HG02938 (cell line): ENCODE results near the gene DCAF16.

ENCODE experiments used
- ATAC-seq: cut with Tn5 transposase; IDR thresholded peaks from one replicate; pipeline ENCODE4 v1.9.1; 2021; ENCODE audit warnings: mild to moderate bottlenecking, moderate library complexity; ENCODE audit not compliant: unreplicated experiment

The DCAF16 gene

DNA sequence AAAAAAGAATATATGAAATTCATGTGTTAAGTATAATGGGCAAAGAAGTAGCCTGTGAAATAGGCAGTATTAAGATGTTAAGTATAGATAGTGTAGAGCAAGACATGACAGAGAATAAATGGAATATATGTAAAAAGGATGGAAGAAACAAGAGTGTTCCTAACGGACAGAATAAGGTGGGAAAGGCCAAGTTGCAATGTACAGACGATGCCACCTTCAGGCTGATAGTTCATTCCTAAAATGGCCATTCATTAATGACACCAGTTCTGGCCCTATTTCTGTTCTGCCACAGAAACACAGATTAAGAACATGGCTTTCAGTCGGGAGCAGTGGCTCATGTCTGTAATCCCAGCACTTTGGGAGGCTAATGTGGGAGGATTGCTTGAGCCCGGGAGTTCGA is 24.7 kb downstream of the DCAF16 start:
- no peak for ATAC-seq

DNA sequence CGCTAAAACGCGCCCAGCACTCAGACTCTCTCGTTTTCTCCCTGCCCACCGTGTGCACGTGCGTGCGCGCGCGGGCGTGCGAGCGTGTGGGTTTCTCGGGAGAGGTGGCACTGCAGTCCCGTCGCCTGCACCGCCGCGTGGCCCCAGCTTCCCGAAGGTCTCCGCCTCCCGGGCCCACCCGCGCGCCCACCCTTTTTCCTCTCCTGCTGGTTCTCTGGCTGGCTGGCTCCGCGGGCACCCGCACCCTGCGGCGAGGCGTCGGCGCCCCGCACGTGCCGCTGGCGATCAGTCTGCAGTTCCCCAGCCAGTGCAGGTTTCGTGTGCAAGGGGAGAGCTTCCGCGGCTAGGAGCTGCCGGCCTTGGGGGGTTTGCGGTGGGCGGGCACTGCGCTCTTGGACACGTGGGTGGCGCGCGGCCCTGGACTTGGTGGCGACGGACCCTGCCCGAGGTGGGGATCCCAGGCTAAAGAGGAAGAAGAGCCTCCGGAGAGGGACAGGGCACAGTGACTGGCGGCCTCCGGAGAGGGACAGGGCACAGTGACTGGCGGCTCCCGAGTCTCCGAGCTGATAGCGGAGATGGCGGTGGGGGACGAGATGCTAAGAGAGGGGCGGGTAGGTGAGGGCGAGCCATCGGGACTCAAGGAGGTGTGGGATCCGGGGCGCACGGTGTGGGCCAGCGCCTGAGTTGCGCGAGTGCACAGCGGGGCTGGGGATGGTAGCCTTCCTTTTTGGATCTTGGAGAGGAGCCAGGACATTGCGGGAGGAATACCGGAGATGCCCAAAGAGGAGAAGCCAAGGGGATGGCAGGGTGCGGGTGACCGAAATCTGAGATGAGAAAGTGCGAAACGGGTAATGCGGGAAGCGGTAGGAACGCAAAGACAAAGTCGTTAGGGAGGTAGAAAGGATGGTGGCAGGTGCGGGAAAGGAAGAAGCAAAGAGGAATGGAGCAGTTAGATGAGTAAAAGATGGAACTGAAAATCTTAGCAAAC is 29.0 kb downstream of the DCAF16 start, which contains the start of gene FAM184B:
TSS of gene FAM184B (minus strand) at position 322 of the 988 bp plus-strand sequence. CDS start 322 bp downstream, outside the sequence.
- ATAC-seq: no peak

DNA sequence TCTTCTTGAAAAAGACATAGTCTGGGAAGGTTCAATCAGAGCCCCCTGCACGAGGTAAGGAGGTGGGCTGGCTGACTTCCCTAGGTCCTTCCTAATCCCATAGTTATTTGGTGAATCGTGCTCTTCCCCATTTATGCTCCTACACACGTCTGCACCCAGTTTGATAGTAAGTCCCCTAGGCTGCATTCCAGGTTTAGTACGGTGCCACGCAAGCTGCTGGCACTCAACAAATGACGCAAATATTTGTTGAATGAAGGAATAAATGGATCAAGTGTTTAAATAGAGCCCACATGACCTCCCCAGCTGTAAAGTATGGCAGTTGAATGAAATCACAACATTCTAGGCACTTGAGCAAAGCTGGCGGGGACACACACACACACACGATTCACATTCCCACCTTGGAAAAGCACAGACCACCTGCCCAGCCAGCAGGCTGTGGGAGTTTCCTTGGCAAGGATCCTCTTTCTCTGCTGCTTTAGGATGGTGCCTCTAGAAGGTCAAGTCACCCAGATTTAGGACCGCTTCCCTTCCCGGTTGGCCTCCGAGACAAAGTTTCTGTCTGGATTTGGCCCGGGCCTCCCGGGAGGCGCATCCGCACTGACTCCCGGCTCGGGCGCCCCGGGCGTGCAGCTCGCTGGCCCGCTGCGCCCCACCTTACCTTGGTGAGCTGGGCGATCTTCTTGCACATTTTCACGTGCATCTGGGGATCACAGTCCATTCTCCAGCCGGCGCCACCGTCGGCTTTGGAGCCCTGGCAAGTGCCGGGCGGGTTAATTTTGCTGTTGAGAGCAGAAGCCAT is 29.9 kb downstream of the DCAF16 start:
- ATAC-seq: no peak

DNA sequence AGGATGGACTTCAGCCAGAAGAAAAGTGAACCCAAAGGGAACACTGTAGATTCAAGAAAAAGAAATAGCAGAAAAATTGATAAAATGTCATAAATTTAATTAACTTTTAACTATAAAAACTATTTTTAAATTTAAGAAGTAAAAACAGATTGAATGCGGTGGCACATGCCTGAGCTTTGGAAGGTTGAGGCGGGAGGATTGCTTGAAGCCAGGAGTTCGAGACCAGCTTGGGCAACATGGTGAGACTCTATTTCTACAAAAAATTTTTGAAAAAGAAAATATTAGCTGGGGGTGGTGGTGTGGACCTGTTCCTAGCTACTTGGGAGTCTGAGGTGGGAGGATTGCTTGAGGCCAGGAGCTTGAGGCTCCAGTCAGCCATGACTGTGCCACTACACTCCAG is 32.1 kb downstream of the DCAF16 start:
- no peak for ATAC-seq

DNA sequence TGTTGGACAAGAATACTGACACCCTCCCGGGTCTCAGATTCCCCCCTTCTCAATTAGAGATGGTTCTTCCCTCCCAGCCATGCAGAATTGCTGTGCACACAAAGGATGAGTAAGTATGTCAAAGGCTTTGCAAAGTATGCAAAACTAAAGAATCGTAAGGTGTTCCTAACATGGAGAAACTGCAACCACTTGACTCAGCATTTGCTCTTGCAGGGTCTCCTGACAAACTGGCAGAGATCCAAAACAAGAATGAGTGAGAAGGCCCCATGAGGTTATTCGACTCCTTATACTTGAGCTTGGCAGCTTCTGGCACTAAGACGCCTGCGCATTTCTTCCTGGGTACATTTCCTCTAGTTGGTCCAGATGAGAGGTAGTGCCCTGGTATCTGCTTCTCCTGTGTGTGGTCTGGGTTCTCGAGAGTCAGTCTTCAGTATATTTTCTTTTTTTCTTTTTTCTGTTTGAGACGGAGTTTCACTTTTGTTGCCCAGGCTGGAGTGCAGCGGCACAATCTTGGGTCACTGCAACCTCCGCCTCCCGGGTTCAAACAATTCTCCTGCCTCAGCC is 37.3 kb downstream of the DCAF16 start:
- ATAC-seq: no peak

DNA sequence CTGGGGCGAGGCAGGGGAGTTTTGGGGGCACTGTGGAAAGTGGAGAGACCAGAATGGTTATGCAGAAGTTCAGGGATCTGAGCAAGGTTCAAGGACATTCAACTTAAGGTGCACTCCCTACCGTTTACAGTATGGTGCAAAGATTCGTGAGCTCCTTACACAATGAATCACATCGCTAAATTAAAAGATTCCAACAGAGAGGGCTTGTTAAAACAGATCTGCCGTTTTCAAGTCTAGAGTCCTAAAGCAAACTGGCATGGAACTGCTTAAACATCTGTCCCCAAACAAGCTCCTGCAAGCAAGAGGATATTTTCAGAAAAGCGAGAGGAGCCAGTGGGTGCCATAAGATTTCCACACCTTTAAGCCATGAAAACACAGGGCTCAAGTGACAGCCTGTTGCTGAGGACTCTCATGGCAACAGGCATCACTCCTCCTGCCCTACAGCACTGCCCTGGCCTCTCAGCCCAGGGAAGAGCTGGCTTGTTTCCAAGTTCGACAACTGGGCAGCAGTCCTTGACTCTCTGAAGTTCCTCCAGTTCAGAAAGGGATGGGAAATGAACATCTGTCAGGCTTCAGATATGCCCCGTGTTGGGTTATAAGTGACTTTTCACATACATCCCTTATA is 39.2 kb downstream of the DCAF16 start:
- no peak for ATAC-seq

DNA sequence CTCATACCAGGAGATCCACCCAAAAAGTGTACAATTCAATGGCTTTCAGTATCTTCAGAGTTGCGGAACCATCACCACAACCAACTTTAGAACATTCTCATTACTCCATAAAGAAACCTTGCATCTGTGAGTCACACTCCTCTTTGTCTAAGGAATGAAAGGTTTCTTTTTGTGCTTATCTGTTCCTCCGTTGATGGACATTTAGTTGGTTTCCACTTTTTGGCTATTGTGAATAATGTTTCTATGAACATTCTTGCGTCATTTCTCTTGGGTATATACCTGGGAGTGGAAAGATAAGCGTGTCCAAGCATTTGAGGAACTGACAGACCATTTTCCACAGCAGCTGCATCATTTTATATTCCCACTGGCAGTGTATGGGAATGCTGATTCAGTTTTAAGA is 39.7 kb downstream of the DCAF16 start:
- ATAC-seq: no peak

DNA sequence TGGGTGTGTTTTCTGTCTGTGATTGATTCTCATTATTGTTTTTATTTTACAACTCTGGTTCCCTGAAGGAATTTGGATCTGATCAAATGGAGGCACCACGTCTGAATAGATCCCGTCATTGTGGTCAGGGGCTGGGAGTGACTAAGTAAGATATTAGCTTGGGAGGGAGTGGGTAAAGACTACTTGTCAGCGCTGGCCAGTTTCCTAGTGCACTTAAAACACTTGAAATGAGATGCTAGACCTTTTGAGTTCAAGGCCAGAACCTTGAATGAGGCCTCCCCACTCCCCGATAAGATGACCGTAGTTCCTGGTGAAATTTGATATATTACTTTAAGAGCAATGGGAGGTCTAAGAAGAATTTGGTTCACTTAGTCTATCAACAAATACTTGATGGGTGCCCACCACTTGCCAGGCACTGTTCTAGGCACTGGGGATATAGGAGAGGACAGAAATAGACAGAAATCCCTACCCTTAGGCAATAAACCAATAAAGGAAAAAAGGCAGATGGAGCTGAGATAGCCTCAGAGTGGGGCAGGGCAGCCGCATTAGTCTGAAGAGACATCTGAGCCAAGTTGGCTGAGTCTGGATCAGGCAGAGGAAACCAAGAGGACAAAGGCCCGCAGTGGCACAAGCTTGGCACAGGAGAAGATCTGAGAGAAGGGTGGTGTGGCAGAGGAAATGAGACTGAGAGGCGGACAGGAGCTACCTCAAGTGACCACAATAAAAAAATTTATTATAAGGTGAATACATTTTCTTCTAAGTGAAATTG is 41.0 kb downstream of the DCAF16 start:
- no peak for ATAC-seq

DNA sequence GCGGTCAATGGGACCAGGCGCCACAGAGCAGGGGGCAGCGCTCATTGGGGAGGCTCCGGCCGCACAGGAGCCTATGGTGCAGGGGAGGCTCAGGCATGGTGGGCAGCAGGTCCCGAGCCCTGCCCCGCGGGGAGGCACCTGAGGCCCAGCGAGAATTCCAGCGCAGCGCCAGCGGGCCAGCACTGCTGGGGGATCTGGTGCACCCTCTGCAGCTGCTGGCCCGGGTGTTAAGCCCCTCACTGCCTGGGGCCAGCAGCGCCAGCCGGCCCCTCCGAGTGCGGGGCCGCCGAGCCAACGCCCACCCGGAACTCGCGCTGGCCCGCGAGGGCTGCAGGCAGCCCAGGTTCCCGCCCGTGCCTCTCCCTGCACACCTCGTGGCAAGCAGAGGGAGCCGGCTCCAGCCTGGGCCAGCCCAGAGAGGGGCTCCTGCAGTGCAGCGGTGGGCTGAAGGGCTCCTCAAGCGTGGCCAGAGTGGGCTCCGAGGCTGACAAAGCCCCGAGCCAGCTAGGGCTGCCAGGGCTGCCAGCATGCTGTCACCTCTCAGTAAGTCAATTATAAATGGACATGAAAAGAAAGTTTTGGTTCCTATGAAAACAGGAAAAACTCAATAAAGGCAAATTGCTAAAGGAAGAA is 43.6 kb downstream of the DCAF16 start:
- ATAC-seq: no peak

DNA sequence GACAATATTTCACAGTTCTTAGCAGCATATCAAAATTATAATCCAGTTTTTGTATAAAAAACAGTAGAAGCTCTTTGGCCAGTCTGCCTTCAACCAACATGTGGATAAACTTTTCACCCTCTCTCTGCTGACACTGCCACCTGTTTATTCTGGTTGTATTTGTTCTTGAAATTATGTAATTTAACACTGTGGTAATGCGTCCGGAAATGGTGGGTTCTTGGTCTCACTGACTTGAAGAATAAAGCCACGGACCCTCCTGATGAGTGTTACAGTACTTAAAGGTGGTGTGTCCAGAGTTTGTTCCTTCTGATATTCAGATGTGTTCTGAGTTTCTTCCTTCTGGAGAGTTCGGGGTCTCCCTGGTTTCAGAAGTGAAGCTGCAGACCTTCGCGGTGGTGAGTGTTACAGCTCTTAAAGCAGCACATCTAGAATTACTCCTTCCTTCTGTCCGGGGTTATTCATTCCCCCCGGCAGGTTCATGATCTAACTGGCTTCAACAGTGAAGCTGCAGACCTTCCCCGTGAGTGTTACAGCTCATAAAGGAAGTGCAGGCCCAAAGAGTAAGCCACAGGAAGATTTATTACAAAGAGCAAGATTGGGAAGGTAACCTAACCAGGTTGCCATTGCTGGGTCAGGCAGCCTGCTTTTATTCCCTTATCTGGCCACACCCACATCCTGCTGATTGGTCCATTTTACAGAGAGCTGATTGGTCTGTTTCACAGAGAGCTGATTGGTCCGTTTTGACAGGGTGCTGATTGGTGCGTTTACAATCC is 44.9 kb downstream of the DCAF16 start:
- no peak for ATAC-seq

DNA sequence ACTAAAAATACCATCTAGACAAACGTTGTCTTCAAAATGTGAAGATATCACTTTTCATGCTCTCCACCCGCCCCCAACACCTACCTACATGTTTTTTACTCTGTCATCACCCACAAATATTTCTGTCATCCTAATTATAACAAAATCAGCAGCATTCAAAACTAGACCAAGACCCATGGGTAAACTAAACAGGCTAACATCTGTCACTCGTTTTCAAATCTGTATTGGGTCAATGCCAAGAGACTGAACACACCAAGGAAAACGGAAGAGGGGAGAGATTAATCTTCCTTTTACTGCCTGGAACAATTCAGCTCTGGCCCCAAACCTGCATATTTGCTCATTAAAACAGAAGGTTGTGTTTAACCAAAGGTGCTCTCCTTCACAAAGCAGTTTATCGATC is 46.6 kb downstream of the DCAF16 start:
- ATAC-seq: no peak

DNA sequence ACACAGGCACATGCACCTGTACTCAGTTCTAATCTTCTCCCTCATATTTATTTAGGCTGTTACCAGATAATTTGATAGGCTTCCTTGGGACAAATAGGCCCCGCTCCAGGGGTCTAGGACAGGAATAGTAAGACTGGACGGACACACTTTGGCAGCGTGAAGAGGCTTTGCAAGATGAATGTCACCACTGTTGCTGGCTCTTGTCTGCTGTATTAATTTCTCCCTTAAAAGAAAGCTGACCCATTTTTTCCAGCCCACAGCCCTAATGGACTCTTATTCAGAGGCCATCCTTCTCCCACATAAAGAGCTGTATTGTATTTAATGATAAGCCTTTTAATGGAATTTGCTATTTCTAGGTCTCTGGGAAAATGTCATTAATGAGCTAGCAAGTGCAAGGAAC is 47.1 kb downstream of the DCAF16 start:
- ATAC-seq: no peak

DNA sequence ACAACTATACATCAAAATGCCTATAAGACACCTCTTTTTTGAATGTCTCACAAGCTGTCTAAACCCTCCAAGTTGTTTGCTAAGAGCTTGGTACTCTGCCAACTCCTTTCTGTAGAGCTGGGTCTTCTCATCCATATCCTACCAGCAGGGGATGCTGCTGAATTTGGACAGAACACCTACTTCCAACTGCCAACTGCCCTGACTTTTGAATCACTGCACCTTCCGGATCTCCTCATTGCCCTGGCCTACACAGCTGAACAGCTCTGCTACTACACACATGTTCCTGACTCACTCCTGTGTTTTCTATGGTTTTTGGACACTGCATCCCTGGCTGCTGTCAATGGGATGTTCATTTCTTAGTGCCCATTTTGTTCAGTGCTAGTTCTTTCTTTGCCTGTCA is 47.8 kb downstream of the DCAF16 start:
- no peak for ATAC-seq

DNA sequence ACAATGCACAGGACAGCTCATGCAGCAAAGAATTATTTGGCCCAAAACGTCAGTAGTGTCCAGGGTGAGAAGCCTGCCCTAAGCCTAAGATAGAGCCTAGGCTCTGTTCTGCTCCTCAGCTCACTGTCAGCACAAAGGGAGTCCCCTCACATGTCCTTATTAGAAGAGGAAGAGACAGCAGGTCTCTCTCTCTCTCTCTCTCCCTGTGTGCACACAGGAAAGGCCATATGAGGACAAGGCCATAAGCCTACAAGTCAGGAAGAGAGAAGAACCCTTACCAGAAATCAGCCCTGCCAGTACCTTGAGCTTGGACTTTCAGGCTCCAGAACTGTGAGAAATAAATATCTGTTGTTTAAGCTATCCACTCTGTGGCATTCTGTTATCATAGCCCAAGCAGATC is 49.5 kb downstream of the DCAF16 start:
- no peak for ATAC-seq

DNA sequence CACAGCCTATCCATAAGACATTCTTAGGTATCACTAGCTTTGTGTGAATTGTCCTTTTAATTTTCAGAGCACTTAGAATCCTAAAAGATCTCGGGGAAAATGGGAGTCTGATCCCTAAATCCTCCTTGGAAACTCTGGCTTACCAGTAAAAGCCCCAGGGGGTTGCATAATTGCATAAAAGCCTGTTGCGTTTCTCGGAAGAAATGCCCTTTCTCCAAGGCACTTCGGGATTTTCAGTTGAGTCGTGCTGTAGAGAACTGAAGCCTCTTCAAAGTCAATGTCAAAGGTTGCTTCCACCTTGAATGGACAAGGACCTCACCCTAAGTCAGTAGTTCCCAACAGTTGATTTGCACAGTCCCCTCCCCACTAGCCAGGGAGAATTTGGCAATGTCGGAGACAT is 49.9 kb downstream of the DCAF16 start:
- no peak for ATAC-seq

DNA sequence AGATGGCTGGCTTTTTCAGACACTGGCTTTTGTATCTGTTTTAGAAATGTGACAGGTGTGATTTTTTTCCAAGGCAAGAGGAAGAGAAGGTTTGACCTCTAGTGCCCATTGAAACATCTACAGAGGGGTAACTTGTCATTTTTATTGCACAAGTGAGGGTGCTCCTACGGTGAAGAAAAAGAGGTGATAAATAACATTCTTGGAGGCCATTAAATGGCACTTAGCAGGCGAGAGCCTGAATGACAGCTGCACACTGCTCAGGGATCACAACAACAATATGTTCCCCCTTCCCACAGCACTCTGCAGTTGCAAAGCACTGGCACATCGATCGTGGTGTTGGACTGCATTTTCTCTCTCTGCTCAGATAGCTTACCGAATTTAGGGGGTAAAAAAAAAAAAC is 52.1 kb downstream of the DCAF16 start:
- no peak for ATAC-seq

DNA sequence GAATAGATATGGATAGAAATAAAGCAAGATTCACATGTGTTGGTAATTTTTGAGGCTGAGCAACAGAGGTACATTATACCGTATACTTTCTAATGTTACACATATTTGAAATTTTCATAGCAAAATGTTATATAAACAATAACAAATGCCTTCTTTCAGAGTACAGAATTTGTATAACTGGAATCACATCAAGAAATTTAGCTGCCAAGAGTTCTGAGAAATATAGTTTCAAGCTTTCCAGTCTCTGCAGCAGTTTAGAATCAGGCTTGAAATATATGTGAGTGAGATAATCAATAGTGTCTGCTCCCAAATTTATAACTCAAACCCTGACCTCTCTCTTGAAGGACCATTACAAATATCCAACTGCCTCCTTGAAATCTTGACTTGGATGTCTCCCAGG is 52.9 kb downstream of the DCAF16 start:
- no peak for ATAC-seq

DNA sequence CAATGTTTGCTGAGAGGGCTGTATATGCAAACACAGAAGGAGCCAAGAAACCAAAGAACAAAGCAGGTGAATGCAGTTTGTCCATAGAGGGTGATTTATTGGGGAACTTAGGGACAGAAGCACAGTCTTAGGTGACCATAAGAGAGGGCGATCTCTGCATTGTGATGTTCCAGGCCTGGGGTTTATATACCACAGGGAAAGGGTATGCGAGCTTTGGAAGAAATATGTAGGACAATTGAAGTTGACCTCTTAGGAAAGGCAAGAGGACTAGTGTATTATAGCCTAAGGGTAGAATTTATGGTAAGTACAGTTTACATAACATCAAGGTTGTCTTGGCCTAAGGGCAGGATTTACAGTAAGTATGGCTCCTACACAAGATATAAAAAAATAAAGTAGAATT is 56.9 kb downstream of the DCAF16 start:
- no peak for ATAC-seq
